ENCODE measurements around the gene BICD1. TPM values are rescaled to one million over a fixed set of nuclear protein-coding genes. Genes with fewer than 3 reads are reported as not detected.

BICD1 gene
- total RNA-seq = 13.1 and 14.5 TPM in 2 replicates

DNA sequence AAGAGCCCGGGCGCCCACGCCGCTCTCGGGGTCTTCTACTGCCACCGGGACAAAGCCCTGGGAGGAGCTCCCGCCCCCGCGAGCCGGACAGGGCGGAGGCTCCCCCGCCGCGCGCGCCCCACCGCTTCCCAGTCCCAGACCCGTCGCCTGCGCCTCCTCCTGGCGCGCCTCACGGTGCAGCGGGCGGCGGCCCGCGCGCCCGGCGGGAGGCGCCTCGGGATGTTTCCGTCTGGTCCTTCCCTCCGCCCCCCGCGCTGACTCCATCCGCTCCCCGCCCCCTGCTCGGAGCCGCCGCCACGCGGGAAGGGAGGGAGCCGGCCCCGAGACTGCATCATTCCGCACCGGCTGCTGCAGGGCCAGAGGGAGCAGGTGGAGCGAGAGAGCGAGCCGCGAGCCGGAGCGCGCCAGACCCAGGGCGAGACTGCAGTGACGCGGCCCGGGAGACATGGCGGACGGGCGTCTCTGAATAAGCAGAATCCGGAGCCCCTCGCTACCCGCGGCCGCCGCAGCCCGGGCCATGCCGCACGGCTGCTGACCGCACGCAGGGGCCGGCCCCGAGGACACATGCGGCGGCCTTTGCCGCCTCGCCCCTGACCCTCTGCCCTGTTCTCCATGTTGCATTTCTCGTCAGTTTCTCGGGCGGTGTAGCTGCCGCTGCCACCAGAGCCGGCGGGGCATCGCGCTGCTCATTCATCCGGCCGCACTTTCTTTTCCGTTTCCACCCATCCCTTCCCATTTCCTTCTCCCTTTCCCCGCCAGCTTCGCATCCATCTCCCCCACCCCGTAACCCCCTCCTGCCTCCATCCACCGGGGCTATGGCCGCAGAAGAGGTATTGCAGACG is at the start of gene BICD1:
TSS of gene BICD1 (plus strand) at position 331 of the 842 bp plus-strand sequence. CDS start at position 816, 485 bp downstream.
- peak within 1 kb of the TSS; percentile 80 for H3K4me3 ChIP-seq (ENCODE audit: low read depth, low read length)
- H3K27me3 ChIP-seq (ENCODE audit: control insufficient read depth, insufficient read depth, low read length) = no peaks in the 10 kb centered on the region
- peak; percentile 52 for DNase-seq (ENCODE audit: low read depth)
- H3K36me3 ChIP-seq (ENCODE audit: control insufficient read depth, insufficient read depth, low read length) = no peaks in the 10 kb centered on the region
- TF ChIP-seq, protein P1, sequence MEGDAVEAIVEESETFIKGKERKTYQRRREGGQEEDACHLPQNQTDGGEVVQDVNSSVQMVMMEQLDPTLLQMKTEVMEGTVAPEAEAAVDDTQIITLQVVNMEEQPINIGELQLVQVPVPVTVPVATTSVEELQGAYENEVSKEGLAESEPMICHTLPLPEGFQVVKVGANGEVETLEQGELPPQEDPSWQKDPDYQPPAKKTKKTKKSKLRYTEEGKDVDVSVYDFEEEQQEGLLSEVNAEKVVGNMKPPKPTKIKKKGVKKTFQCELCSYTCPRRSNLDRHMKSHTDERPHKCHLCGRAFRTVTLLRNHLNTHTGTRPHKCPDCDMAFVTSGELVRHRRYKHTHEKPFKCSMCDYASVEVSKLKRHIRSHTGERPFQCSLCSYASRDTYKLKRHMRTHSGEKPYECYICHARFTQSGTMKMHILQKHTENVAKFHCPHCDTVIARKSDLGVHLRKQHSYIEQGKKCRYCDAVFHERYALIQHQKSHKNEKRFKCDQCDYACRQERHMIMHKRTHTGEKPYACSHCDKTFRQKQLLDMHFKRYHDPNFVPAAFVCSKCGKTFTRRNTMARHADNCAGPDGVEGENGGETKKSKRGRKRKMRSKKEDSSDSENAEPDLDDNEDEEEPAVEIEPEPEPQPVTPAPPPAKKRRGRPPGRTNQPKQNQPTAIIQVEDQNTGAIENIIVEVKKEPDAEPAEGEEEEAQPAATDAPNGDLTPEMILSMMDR (IDR thresholded peaks at IDR 0.05; ENCODE audit: insufficient read depth, low read length, poor library complexity, severe bottlenecking) = no peak

DNA sequence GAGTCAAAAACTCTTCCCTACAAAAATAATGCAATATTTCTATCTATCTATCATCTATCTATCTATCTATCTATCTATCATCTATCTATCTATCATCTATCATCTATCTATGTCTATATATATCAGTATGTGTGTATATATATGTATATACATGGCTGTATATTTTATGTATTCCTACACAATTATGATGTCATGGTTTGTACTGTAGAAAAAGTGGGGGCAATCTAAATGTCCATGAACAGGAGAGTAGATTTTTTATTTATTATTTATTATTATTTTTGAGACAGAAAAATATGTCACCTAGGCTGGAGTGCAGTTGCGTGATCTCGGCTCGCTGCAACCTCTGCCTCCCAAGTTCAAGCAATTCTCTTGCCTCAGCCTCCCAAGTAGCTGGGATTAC is 45.6 kb upstream of the BICD1 start:
- Histone ChIP-seq H3K27me3 (ENCODE audit: control insufficient read depth, insufficient read depth, low read length) (no peaks in the 10 kb centered on the region), H3K4me3 (ENCODE audit: low read depth, low read length) (no peak overlapping the region), H3K36me3 (ENCODE audit: control insufficient read depth, insufficient read depth, low read length) (no peaks in the 10 kb centered on the region)
- DNase-seq (ENCODE audit: low read depth) = no peak
- TF ChIP-seq, protein P1 (IDR thresholded peaks at IDR 0.05; ENCODE audit: insufficient read depth, low read length, poor library complexity, severe bottlenecking) = no peak

DNA sequence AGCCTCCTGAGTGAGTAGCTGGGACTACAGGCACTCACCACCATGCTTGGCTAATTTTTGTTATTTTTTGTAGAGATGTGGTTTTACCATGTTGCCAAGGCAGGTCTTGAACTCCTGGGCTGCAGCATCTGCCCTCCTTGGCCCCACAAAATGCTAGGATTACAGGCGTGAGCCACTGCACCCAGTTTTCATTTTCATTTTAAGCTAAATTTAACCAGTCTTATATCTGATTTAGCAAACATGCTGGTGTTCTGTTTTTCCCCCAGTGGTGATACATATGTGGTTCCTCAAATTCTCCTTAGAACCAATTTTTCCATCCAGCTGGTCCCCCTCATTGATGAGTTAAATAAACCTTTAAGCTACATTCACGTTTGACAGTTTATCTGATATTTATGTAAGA is 43.8 kb upstream of the BICD1 start:
- Histone ChIP-seq H3K4me3 (ENCODE audit: low read depth, low read length) (no peak overlapping the region), H3K27me3 (ENCODE audit: control insufficient read depth, insufficient read depth, low read length) (no peaks in the 10 kb centered on the region), H3K36me3 (ENCODE audit: control insufficient read depth, insufficient read depth, low read length) (no peaks in the 10 kb centered on the region)
- DNase-seq (ENCODE audit: low read depth) = no peak
- TF ChIP-seq, protein P1 (IDR thresholded peaks at IDR 0.05; ENCODE audit: insufficient read depth, low read length, poor library complexity, severe bottlenecking) = no peak

DNA sequence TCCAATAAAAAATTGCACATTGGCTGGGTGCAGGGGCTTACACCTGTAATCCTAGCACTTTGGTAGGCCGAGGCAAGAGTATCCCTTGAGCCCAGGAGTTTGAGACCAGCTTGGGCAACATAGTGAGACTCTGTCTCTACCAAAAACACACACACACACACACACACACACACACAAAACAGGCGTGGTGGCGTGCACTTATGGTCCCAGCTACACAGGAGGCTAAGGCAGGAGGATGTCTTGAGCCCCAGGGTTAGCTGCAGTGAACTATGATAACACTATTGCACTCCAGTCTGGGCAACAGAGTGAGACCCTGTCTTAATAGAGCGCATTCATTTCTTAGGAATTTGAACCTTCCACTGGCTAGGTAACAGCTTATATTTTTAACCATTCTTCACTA is 42.9 kb upstream of the BICD1 start:
- TF ChIP-seq, protein P1 (IDR thresholded peaks at IDR 0.05; ENCODE audit: insufficient read depth, low read length, poor library complexity, severe bottlenecking) = no peak
- Histone ChIP-seq H3K4me3 (ENCODE audit: low read depth, low read length) (no peak overlapping the region), H3K27me3 (ENCODE audit: control insufficient read depth, insufficient read depth, low read length) (no peaks in the 10 kb centered on the region), H3K36me3 (ENCODE audit: control insufficient read depth, insufficient read depth, low read length) (no peaks in the 10 kb centered on the region)
- no peak for DNase-seq (ENCODE audit: low read depth)

DNA sequence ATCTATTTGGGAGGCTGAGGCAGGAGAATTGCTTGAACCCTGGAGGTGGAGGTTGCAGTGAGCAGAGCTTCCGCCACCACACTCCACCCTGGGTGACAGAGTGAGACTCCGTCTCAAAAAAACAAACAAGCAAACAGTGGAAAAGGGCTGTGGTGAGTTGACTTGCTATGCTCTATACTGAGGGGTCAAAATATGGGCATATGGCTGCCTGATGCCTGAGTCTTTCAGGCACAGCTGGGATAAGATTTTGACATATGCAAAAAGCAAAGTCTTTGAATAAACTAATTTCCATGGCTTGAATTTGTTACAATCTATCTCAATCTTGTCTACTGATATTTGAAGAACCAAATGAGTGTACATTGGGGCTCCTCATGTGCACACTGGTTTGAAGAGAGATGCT is 40.4 kb upstream of the BICD1 start:
- H3K27me3 ChIP-seq (ENCODE audit: control insufficient read depth, insufficient read depth, low read length) = no peaks in the 10 kb centered on the region
- TF ChIP-seq, protein P1 (IDR thresholded peaks at IDR 0.05; ENCODE audit: insufficient read depth, low read length, poor library complexity, severe bottlenecking) = no peak
- DNase-seq (ENCODE audit: low read depth) = no peak
- no peak overlapping the region for H3K4me3 ChIP-seq (ENCODE audit: low read depth, low read length)
- no peaks in the 10 kb centered on the region for H3K36me3 ChIP-seq (ENCODE audit: control insufficient read depth, insufficient read depth, low read length)

DNA sequence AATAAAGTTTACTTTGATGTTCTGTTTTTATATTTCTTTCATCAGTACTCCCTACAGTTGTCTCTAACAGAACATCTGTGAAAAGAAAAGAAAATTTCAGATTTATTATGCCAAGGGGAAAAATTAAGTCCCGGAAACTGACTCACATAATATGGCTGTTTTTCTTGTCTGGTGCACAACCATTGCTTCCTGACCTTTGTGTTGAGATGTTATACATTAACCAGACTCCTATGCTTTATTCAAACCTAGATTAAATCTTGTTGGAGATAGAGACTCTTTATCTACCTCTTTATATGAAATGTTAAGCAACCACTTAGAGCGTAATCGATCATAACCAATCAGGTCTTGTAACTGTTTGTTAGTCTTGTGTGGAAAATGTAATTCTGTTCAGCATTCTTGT is 37.6 kb upstream of the BICD1 start:
- H3K4me3 ChIP-seq (ENCODE audit: low read depth, low read length) = no peak overlapping the region
- no peaks in the 10 kb centered on the region for H3K27me3 ChIP-seq (ENCODE audit: control insufficient read depth, insufficient read depth, low read length)
- TF ChIP-seq, protein P1 (IDR thresholded peaks at IDR 0.05; ENCODE audit: insufficient read depth, low read length, poor library complexity, severe bottlenecking) = no peak
- H3K36me3 ChIP-seq (ENCODE audit: control insufficient read depth, insufficient read depth, low read length) = no peaks in the 10 kb centered on the region
- peak; percentile 38 for DNase-seq (ENCODE audit: low read depth)
